Esophagus muscularis mucosa (tissue), 4 donors: Measurements from ENCODE around the gene ZNF10. TPM values are rescaled to one million over a fixed set of nuclear protein-coding genes. Genes with fewer than 3 reads are reported as not detected.

Experiments
- DNase-seq: peaks from one replicate; pipeline ENCODE4 v3.0.0-alpha.2; 2017; ENCODE audit errors: extremely low spot score
- H3K27ac ChIP-seq, 4 donors: fragments of 200-600 bp; sonication (generic); replicated peaks in 1 of 4; 1 replicate in 3 of 4; 2 replicates in 1 of 4; pipeline ENCODE4 v1.5.1; 2016 to 2019; ENCODE audit warnings: mild to moderate bottlenecking in 1 of 4
- H3K27me3 ChIP-seq, 4 donors: fragments of 200-600 bp; sonication (generic); one replicate each; pipeline versions ENCODE4 v1.5.1 to v1.6.0; 2016 to 2019
- H3K36me3 ChIP-seq, 4 donors: fragments of 200-600 bp; sonication (generic); one replicate each; pipeline ENCODE4 v1.5.1; 2016 to 2019
- H3K4me1 ChIP-seq, 4 donors: fragments of 200-600 bp; sonication (generic); one replicate each; pipeline ENCODE4 v1.5.1; 2016 to 2019
- H3K4me3 ChIP-seq, 4 donors: fragments of 200-600 bp; sonication (generic); 1 replicate in 2 of 4; 2 replicates in 2 of 4; pipeline ENCODE4 v1.5.1; 2016 to 2019; ENCODE audit warnings: mild to moderate bottlenecking in 4 of 4, moderate library complexity in 1 of 4
- H3K9me3 ChIP-seq, 4 donors: fragments of 200-600 bp; sonication (generic); 1 replicate in 3 of 4; 2 replicates in 1 of 4; pipeline ENCODE4 v1.5.1; 2016 to 2019
- CTCF ChIP-seq, 3 experiments: fragments of 200-600 bp in 2 of 3; fragments of 450-650 bp in 1 of 3; sonication (generic) in 2 of 3; IDR thresholded peaks; one replicate each; pipeline ENCODE4 v1.5.1; 2017 to 2019; ENCODE audit warnings: antibody characterized with exemption in 3 of 3, mild to moderate bottlenecking in 2 of 3, moderate library complexity in 1 of 3
- EP300 ChIP-seq: sonication (generic); formaldehyde crosslinking; IDR thresholded peaks from one replicate; pipeline ENCODE4 v1.6.1; 2017; ENCODE audit warnings: antibody characterized with exemption
- POLR2A ChIP-seq: fragments of 450-650 bp; IDR thresholded peaks from one replicate; pipeline ENCODE4 v1.6.1; 2017; ENCODE audit warnings: antibody characterized with exemption, moderate library complexity, mild to moderate bottlenecking, low read depth
- POLR2AphosphoS5 ChIP-seq, 2 donors: sonication (generic); formaldehyde crosslinking; IDR thresholded peaks; one replicate each; pipeline ENCODE4 v1.6.1; 2017; ENCODE audit warnings: antibody characterized with exemption in 2 of 2
- WGBS: methylation state at CpG from one replicate; pipeline ENCODE4 v1.1.5; 2018; 5-methylcytosine and 5-hydroxymethylcytosine counted together
- intact Hi-C: fragments of 100-400 bp; cut with DNase I; formaldehyde crosslinking; loops from one replicate; pipeline ENCODE4 v1.15.1; 2023
- total RNA-seq, 4 donors: library from RNA; depleted of rRNA; stranded (reverse); fragments of >200 nt; gene quantifications; one replicate each; pipeline versions ENCODE4 v1.1.0 to v1.2.1, GENCODE V29; 2016

Gene ZNF10
- total RNA-seq, 4 donors from 2014 or later, result 3.4 to 15.4 (median 9.7) TPM

- WGBS, result 100% methylated on average over 2 of the region's 2 CpGs
- no peaks in the 10 kb centered on the region for H3K27me3 ChIP-seq
- no peaks in the 10 kb centered on the region for H3K4me1 ChIP-seq
- peaks cover 22 to 100% (median 99%) of the 10 kb centered on the region in 4 donors for H3K9me3 ChIP-seq
- no peak for DNase-seq
- peak overlapping the region in 1 of 4 donors; percentile 7 for H3K4me3 ChIP-seq
- no peak for TF ChIP-seq POLR2A
- no peak for TF ChIP-seq POLR2AphosphoS5 (IDR thresholded peaks at IDR 0.05)
- TF ChIP-seq CTCF (IDR thresholded peaks at IDR 0.05), result no peak
- TF ChIP-seq EP300, result no peak
- intact Hi-C loops, result no loop called here
- H3K36me3 ChIP-seq, result peaks cover 58 to 79% (median 69%) of the 10 kb centered on the region in 4 donors
- no peak overlapping the region for H3K27ac ChIP-seq
Observed at GRCh38 chr12:133156125-133156690, 25.8 kb downstream of the ZNF10 start.

GRCh38 chr12:133165776-133166175 is 35.3 kb downstream of the ZNF10 start:
- H3K9me3 ChIP-seq, result peaks cover 0 to 84% (median 76%) of the 10 kb centered on the region in 4 donors
- 84% methylated on average over 3 of the region's 3 CpGs for WGBS
- DNase-seq, result no peak

GRCh38 chr12:133172491-133172890 is 42.1 kb downstream of the ZNF10 start:
- WGBS, result 56% methylated on average over 1 of the region's 1 CpG

More at GRCh38 chr12:133165776-133166175, 35.3 kb downstream of the ZNF10 start:
- Histone ChIP-seq H3K4me1 (no peaks in the 10 kb centered on the region), H3K27ac (no peak overlapping the region), H3K27me3 (no peaks in the 10 kb centered on the region), H3K4me3 (no peak overlapping the region), H3K36me3 (no peaks in the 10 kb centered on the region)
- TF ChIP-seq EP300 (no peak), POLR2A (no peak), POLR2AphosphoS5 (IDR thresholded peaks at IDR 0.05) (no peak), CTCF (IDR thresholded peaks at IDR 0.05) (no peak)
- intact Hi-C loops, result no loop called here

GRCh38 chr12:133174901-133175300 is 44.5 kb downstream of the ZNF10 start:
- TF ChIP-seq POLR2AphosphoS5 (IDR thresholded peaks at IDR 0.05) (no peak), CTCF (IDR thresholded peaks at IDR 0.05) (no peak), EP300 (no peak), POLR2A (no peak)
- Histone ChIP-seq H3K27me3 (no peaks in the 10 kb centered on the region), H3K36me3 (no peaks in the 10 kb centered on the region), H3K4me3 (no peak overlapping the region), H3K27ac (no peak overlapping the region), H3K4me1 (no peaks in the 10 kb centered on the region), H3K9me3 (peaks cover 0 to 67% (median 28%) of the 10 kb centered on the region in 4 donors)
- WGBS, result 64% methylated on average over 1 of the region's 1 CpG
- intact Hi-C loops, result no loop called here
- DNase-seq, result no peak

More at GRCh38 chr12:133172491-133172890, 42.1 kb downstream of the ZNF10 start:
- intact Hi-C loops, result no loop called here
- no peaks in the 10 kb centered on the region for H3K4me1 ChIP-seq
- H3K27me3 ChIP-seq, result no peaks in the 10 kb centered on the region
- no peak for DNase-seq
- no peak for TF ChIP-seq POLR2AphosphoS5 (IDR thresholded peaks at IDR 0.05)
- no peak for TF ChIP-seq EP300
- H3K4me3 ChIP-seq, result no peak overlapping the region
- no peaks in the 10 kb centered on the region for H3K36me3 ChIP-seq
- no peak overlapping the region for H3K27ac ChIP-seq
- peaks cover 0 to 72% (median 35%) of the 10 kb centered on the region in 4 donors for H3K9me3 ChIP-seq

GRCh38 chr12:133180669-133181068 is 50.2 kb downstream of the ZNF10 start:
- 94% methylated on average over 8 of the region's 8 CpGs for WGBS
- Histone ChIP-seq H3K27ac (peak overlapping the region in 1 of 4 donors; percentile 83), H3K4me3 (peak overlapping the region in 3 of 4 donors; percentile 87 to 96 (median 92)), H3K36me3 (peaks cover 11 to 30% (median 28%) of the 10 kb centered on the region in 4 donors), H3K27me3 (no peaks in the 10 kb centered on the region), H3K4me1 (peaks cover 11 to 14% (median 14%) of the 10 kb centered on the region in 4 donors), H3K9me3 (peaks cover 0 to 53% (median 18%) of the 10 kb centered on the region in 4 donors)
- TF ChIP-seq CTCF (IDR thresholded peaks at IDR 0.05) (no peak), POLR2A (no peak), EP300 (no peak), POLR2AphosphoS5 (IDR thresholded peaks at IDR 0.05) (no peak)
- intact Hi-C loops, result no loop called here
- DNase-seq, result no peak
